ENCODE data around the gene CRHR1.

The CRHR1 gene

DNA sequence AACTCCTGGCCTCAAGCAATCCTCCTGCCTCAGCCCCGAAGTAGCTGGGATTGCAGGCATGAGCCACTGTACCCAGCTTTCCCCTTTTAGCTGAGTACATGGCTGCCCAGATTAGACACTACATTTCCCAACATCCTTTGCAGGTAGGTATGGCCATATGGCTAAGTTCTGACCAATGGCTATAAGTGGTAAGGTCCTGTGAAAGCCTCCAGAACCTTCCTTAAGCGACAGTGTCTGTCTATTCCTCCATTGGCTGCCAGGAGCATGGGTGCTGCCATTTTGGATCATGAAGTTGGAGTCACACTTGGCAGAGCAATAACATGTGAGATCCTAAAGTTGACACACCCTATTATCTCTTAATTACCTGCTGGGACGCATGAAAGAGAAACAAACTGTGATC, 24.4 kb upstream of the CRHR1 start:
- DNase-seq: no peak

DNA sequence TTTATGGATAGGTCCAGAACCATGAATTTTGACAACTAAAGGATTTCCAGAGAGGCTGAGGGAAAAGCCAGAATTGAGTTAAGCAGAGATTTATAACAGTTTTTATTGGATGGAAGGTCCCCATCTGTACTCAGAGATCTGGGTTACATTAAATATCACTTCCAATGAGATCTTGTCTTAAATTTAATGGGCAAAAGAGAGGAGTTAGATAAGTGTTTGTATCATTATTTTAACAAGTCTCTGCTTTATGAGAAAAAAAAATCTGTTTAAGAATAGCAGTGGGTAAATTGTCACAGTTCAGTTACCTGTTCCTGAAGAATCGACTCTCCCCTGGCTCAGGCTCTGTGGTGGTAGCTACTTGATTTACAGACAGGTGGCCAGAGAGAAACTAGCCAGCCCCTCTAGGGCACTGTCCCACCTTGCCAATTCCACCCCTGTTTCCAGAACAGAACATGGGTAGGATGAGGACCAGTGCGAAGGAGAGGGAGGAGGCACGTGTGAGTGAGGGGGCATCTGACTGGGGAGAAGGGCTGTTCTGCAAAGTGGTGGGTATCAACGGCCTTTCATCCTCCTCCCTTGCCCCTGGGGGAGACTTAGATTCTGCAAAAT, 22.1 kb upstream of the CRHR1 start:
- no peak for DNase-seq

DNA sequence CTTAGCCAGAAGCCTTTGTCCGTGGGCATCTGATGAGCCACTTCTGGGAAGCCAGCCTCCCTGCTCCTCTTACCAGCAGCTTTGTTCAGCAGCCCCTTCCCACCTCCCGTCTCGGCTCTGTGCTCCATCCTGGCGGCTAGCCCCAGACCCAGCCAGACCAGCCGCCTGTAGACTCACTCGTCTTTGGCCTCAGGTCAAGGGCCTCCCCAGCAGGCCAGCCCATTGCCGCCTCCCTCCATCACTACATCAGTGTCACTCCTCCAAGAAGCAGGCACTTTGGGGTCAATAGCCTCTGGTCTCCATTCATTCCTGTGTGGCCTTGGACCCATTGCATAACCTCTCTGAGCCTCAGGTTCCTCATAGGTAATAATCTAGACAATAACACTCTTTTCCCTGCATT, 20.9 kb upstream of the CRHR1 start:
- DNase-seq: no peak

DNA sequence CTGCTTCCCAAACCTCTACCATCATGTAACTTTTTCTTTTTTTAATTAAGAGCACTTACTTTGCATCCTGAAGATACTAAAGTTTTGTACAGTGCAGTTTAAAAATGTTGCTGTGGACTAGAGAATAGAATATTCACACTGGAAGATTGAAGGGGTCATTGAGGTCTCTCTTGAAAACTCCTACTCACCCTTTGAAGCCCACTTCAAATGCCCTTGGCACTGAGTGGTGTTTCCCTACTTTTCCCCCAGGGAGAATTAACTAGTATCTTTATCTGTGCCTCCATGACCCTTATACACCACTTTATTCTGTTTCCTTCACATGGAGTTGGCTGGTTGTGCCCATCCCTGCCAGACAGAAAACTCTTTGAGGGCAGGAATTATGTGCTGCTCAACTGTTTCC, 19.6 kb upstream of the CRHR1 start:
- no peak for DNase-seq

DNA sequence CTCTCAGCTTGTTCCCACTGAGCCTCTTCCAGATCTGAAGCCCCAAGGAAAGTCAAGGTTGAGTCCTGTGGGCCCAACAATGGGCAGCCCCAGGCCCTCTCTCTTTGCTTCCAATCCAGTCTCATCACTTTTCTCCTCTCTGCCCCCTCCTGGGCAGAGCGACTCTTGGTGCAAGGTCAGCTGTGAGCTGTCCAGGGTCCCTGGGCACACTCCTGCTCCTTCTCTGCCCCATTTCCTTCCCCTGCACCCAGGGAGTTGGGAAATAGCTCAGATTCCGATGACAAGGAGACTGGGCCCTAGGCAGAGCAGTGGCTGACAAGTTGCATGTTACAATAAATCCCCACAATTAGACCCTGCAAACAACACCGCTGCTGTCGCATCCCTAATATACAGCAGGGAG, 16.1 kb upstream of the CRHR1 start:
- no peak for DNase-seq

DNA sequence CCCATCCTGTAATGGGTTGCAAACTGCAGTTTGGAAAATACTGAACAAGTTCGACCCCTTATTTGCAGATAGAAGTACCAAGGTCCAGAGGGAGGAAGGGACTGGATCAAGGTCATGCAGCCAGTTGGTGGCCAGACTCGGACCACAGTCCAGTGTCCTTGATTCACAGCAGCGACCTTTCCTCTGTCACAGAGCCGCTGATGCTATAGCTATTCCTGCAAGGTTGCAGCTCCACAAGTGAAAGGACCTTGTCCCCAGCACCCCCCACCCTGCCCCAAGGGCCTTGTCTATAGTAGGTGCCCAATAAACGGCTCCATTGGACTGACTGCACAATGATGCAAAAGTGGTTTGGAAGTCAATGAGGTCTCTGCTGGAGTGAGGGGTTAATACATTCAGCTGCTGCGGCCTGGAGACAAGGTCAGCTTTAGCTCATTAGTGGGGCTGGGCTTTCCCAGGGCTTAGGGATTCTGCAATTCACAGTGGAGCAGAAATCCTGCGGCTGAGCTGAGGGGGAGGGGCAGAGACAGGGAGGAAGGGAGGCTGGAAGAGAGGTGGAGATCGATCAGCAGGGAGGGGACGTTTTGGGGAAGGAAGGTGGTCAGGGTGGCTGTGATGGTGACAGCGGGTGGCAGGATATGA, 13.4 kb upstream of the CRHR1 start:
- DNase-seq: peak; percentile 66

DNA sequence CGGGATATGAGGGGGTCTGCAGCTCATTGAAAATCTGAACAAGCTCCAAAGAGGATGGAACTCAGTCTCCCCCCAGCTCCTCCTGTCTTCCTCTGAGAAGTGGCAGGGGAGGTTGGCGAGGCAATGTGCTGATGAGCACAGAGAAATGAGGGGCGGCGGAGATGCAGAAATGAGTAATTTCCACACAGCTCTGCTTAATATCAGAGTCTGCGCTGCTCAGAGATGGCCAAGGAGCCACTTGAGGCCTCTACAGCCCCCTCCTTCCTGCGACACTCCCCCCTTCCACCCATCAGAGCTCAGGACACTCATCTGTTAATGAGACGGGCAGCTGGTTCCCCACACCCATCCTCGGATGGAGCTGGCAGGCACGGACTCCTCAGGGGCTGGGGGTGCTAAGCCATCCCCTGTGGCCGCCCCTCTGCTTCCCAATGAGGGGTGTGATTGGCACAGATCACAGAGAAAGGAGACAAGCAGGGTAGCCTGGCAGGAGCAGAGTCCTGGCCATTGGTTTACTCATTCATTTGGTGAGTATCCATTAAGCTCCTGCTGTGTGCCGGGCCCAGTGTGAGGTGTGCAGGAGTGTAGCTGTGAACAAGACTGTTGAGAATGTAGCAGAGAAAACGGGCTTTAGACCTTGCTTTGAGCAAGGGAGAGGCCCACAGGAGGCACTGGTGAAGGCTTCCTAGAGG, 12.7 kb upstream of the CRHR1 start:
- DNase-seq: peak; percentile 67

DNA sequence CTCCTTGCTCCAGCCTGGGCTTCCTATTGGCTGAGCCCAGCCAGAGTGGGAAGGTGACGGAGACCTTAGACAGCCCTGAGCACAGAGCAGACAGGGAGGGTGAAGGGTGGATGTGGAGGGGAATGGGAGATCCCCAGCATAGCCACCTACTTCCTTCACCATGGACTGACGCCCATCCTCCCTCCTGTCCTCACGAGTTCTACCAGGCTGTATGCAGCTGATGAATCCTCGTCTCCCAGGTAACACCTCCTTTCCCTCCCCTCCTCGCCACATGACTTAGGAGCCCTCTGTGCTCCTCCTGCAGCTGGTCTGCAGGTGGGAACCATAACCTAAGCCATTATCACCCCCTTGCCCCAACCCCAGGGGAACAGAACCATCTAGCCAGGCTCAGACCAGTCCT, 9.0 kb upstream of the CRHR1 start:
- DNase-seq: no peak

DNA sequence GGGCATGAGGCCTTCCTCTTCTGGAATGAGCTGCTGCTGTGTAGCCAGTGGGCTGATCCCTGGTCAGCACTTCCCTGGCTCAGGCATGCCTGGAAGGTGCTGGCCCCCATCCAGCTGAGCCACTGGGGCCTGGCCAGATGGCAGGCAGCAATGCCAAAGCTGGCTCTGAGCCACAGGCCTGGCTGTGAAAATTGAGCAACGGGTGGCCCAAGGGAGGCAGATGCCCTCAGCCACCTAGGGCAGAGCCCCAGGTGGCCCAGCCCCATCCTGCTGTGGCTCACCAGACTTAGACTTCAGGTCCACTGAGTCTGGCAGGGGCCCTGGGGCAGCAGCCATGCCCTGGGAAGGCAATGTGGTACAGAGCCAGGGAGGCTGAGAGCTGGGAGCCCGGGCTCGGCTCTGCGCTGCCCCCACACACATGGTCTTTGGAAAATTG, 8.5 kb upstream of the CRHR1 start:
- DNase-seq: no peak

DNA sequence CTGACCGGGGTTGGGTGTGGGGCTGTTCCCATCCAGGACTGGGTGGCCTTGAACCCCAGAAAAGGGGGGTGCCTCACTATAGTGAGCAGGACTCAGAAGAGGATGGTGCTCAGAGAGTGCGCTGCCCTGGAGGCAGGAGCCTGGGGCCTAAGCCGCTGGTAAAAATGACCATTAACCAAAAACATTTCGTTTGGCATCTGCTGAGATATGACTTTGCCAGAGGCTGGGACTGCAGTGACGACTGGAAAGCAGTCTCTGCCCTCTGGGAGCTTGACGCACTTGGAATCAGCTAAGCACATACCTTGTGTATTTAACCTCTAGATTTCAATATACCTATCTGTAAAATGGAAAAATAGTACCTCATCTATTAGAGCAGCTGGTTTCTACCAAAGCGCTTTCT, 7.2 kb upstream of the CRHR1 start:
- no peak for DNase-seq

DNA sequence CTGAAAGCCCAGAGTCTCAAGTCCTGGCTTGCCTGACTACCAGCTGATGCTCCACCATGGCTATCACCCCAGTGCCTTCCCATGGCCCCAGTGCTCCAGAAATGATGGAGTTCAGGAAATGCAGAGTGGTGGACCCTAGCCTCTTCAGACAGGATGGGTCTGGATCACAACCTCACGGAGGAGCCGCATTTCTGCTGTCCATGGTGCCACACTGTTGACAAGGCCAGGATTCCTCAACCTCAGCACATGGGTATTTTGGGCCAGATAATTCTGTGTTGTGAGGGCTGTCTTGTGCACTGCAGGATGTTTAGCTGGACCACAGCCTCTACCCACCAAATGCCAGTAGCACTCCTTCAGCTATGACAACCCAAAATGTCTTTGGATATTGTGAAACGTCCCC, 6.7 kb upstream of the CRHR1 start:
- DNase-seq: no peak

DNA sequence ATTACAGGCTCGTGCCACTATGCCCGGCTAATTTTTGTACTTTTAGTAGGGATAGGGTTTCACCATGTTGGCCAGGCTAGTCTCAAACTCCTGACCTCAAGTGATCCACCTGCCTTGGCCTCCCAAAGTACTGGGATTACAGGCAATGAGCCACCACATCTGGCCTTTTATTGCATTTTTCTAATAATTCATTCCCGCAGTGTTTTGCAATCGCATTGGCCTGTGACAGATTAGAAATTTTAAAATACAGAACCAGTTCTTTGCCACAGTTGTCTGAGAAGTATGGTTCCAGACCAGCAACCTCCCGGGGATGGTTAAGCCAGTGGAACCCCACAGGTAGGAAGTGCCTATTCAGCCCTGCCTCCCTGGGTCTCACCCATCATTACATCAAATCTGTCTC, 3.2 kb upstream of the CRHR1 start:
- DNase-seq: no peak

DNA sequence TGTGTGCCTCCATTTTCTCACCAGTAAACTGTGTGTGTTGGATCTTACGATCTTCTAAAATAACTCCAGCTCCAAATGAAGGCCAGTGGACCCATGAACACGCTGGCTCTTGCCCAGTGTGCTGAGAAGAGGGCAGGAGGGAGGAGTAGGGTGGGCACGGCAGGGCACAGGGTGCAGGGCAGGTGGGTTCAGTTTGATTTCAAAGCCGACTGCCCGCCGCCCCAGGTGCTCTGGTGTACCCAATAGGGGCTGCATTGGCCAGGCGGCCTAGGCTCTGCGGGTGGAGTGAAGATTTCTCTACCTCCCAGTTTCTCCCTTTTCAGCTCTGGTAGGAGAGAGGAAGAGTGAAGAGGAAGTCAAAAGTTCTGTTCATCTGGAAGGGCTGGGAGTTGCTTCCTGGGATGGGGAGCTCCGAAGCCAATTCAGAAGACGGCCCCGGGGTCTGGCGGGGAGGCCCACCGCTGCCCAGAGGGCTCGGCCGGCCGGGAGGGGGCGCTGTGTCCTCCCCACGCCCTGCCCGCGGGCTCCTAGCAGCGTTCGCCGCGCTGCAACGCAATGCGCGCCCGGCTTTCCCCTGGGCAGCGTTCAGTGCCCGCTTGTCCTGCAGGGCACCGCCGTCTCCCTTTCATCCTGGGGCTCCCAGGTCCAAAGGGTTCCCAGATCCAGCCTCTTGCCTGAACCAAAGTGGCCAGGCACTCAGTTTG, 1.1 kb upstream of the CRHR1 start:
- peak; percentile 85 for DNase-seq

DNA sequence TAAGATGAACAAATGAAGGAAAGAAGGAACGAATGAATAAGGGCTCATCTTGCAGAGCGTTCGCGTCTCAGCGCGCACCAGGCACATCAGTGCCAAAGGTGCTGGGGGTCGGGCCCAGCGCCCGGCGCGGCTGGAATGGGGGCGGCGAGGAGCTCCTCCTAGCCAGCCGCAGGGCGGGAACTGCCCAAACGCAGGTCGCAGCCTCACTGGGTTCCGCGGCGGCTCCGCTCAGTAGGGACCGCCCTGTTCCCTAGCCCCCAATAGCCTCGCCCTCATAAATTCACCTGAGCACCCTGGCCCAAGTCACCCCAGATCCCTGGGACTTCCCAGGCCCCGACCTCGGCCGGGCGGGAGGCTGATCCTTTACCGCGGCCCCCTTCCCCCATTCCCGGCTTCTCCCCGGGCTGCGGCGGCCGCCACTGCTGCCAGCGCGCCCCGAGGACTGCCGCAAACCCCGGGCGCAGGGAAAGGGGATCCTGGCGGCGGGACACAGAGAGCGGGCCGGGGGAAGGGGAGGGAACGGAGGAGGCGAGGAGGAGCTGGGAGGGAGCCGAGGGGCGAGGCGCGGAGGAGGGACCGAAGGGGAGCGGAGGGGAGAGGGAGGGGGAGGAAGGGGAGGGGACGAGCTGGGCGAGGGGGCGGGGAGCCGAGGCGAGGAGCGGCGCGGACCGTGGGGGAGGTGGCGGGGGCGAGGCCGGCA, 377 bp upstream of the CRHR1 start:
- DNase-seq: no peak

DNA sequence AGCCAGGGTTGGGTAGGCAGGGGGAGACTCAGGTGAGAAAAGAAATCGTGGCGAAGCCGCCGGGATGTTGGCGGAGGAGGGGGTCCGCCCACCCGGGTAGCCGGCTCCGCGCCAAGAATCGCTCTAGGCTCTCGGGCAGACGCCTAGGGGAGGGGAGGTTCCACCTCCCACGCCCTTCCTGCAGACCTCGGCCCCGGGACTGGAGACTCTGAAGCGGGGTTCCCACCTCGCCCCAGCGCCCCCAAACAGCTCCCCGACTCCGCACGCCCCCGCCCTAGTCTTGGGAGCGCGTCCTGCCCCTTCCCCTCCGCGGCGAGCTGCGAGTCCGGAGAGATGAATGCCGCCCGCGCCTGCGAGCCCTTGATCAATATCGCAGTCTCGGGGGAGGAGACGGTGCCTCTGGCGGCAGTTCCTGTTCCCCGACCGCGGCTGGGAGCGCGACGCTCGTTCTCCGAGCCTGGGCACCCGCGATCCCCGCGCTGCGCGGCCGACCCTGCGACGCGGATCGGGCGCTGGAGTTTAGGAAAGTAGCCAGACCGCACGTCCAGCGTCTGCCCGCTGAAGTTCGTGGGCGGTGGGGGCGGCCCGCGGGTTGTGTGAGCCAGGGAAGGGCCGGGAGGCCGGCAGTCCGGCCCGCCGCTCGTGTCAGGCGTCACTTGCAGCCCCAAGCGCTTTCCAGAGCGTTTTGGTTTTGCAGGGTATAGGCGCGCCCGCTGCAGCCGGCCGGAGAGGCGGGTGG, 790 bp downstream of the CRHR1 start:
- peak; percentile 72 for DNase-seq

DNA sequence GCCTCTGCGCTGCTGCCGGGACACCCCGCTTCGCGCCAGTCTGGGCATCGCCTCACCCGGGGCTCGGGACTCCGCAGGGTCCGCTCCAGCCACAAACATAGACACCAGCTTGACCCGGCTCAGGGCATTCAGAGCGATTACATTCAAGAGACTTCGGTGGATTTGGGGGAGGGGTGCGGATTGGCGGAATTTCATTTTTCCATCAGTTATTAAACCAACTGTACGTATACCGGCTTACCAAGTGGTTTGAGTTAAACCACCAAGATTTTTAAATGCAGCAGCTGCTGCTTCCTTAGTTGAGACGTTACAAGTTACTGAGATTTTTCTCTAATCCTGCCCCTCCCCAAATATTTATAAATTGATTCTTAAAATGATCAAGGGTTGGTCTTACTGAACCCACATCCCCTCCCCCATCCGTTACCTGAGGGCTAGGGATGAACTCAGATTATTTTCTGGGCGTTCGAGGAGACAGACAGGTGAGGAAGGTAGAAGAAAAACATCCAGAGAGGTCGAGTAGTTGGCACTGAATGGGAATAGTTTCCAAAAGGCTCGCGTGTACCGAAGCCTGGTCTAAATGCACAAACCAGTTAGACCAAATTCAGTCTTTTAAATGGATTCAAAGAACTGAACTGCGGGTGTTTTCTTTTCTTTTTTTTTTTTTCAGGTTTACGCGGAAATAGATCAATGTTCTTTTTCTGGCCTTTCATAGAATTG, 1.5 kb downstream of the CRHR1 start:
- DNase-seq: no peak

DNA sequence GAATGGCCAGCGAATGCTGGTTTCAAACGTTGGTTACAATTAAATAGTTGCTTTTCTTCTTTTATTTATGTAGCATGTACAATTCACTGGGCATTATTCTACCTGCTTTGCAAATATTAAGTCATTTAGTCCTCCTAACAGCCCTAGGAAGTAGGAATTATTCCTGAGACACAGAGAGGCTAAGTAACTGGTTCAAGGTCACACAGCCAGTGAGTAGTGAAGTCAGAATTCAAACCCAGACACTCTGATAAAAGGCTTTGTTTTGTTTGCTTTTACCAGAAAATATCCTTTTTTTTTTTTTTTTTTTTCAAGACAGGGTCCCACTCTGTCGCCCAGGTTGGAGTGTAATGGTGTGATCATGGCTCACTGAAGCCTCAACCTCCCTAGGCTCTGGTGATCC, 2.2 kb downstream of the CRHR1 start:
- no peak for DNase-seq

DNA sequence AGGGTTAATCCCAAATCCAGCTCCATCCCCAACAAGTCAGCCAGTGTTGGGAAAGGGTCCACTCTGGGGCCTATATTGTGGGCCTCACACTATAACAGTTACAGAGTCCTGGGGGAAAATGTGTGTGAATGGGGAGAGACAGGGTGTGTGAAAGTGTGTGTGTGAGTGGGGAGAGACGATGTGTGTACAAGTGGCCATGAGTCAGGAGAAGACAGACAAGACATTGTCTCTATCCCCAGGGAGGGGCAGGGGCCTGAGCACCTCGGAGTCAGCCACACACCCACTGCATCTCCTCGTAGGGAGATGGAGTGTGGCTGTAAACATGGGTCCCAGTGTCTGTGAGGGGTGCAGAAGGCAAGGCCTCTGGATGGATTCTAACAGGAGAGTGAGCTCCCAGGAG, 2.9 kb downstream of the CRHR1 start:
- DNase-seq: no peak

DNA sequence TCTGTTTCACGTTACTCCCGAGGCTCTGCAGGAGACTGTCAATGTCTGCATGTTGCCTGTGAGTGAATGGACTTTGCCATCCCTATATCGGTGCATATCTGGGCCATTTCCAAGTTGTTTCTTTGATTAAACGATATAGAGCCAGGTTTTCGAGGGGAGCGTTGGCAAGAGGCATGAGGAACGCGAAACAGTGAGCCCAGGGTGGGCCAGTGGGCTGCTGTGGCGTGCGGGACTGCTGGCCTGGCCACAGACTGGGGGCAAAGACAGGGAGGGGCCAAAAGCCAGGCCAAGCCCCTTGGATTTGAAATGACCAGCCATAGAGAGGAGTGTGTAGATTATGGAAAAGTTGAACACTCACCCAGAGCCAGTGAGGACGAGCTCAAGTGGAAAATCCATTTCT, 3.5 kb downstream of the CRHR1 start:
- DNase-seq: no peak

DNA sequence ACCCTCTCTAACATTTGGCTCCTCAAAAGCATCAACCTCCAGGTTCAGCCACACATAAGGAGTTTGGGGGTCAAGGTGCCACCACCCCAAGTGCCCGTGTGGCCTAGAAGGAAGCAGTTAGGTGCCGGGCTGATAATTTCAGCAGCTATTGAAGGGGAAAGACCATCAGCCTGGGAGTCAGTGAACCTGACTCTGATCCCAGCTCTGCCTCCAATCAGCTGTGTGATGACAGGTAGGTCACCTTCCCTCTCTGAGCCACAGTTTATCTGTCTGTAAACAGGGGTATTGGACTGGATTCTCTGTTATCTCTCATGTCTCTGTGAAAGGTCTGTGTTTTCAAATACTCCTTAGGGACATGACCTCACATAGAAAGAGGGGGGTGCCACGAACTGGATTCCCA, 3.9 kb downstream of the CRHR1 start:
- DNase-seq: no peak

DNA sequence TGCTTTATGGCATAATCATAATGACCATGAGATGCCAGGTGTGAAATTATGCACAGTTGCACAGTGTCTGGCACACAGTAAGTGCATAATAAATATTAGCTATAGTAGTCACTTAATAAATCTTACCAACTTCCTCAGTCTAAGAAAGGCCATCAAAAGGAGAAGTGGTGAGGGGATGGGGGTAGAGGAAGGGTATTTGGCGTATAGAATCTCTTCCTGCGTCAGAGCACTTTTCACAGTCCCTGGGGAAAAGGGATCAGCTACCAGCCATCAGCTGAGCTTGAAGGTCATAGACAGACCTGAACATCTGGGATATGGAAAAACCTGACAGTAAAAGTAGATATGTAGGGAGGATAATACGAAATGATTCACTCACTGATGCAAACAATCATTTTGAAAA, 5.8 kb downstream of the CRHR1 start:
- no peak for DNase-seq
